Measurements from ENCODE around the gene NFATC3.

The NFATC3 gene

DNA sequence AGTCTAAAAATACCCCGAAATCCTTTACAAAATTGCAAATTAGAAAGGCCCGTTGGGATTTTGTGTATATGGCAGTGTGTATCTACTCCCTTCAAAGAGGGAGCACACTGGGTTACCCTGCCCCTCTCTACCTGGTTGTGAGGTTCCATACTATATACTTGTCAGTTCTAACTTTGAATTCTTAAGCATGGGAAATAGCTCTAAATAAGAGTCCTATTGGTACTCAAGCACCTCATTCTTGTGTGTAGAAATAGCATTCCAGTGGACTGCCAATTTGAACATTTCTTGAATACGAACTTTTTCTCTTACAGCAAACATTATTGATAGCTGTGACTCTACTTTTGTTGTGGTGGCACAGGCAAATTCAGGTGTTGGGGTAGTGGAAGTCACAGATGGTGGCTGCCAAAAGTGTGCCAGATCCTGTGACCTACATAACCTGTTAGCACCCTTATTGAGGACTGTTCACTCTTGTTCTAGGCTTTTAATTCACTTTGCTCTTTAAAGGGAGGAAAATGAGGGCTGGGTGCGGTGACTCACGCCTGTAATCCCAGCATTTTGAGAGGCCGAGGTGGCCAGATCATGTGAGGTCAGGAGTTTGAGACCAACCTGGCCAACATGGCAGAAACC is 134.7 kb downstream of the NFATC3 start:
- TF ChIP-seq, protein P1, sequence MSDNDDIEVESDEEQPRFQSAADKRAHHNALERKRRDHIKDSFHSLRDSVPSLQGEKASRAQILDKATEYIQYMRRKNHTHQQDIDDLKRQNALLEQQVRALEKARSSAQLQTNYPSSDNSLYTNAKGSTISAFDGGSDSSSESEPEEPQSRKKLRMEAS (IDR thresholded peaks at IDR 0.05): no peak
- TF ChIP-seq TAF1 (IDR thresholded peaks at IDR 0.05; ENCODE audit: low read depth) (no peak), EP300 (IDR thresholded peaks at IDR 0.05; ENCODE audit: borderline replicate concordance) (no peak), YY1 (IDR thresholded peaks at IDR 0.05; ENCODE audit: low read depth) (no peak), TEAD4 (IDR thresholded peaks at IDR 0.05) (no peak), NFIC (IDR thresholded peaks at IDR 0.05) (no peak), RAD21 (IDR thresholded peaks at IDR 0.05; ENCODE audit: low read depth) (no peak), CEBPB (IDR thresholded peaks at IDR 0.05) (no peak), FOXM1 (IDR thresholded peaks at IDR 0.05; ENCODE audit: borderline replicate concordance, low read depth) (no peak), EGR1 (IDR thresholded peaks at IDR 0.05) (no peak), ZBTB7A (IDR thresholded peaks at IDR 0.05; ENCODE audit: low read depth) (no peak), TCF12 (IDR thresholded peaks at IDR 0.05; ENCODE audit: low read depth) (no peak), CREB1 (IDR thresholded peaks at IDR 0.05; ENCODE audit: low read depth) (no peak)
- TF ChIP-seq, protein P2, sequence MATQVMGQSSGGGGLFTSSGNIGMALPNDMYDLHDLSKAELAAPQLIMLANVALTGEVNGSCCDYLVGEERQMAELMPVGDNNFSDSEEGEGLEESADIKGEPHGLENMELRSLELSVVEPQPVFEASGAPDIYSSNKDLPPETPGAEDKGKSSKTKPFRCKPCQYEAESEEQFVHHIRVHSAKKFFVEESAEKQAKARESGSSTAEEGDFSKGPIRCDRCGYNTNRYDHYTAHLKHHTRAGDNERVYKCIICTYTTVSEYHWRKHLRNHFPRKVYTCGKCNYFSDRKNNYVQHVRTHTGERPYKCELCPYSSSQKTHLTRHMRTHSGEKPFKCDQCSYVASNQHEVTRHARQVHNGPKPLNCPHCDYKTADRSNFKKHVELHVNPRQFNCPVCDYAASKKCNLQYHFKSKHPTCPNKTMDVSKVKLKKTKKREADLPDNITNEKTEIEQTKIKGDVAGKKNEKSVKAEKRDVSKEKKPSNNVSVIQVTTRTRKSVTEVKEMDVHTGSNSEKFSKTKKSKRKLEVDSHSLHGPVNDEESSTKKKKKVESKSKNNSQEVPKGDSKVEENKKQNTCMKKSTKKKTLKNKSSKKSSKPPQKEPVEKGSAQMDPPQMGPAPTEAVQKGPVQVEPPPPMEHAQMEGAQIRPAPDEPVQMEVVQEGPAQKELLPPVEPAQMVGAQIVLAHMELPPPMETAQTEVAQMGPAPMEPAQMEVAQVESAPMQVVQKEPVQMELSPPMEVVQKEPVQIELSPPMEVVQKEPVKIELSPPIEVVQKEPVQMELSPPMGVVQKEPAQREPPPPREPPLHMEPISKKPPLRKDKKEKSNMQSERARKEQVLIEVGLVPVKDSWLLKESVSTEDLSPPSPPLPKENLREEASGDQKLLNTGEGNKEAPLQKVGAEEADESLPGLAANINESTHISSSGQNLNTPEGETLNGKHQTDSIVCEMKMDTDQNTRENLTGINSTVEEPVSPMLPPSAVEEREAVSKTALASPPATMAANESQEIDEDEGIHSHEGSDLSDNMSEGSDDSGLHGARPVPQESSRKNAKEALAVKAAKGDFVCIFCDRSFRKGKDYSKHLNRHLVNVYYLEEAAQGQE (IDR thresholded peaks at IDR 0.05; ENCODE audit: low read depth): no peak
- TF ChIP-seq, protein P3, sequence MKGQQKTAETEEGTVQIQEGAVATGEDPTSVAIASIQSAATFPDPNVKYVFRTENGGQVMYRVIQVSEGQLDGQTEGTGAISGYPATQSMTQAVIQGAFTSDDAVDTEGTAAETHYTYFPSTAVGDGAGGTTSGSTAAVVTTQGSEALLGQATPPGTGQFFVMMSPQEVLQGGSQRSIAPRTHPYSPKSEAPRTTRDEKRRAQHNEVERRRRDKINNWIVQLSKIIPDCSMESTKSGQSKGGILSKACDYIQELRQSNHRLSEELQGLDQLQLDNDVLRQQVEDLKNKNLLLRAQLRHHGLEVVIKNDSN (IDR thresholded peaks at IDR 0.05): no peak

DNA sequence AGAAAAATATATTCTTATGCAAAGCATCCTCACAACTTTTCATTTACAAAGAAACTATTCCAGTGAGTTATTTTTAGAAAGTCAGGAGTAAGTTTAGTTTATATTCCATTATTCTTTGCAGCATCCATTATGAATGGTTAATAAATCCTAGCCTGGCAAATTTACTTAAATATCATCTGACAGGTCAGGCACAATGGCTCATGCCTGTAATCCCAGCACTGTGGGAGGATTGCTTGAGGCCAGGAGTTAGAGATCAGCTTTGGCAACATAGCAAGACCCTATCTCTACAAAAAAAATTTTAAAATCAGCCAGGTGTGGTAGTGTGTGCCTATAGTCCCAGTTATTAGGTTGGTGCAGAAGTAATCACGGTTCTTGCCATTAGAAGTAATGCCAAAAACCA is 137.9 kb downstream of the NFATC3 start:
- TF ChIP-seq CREB1 (IDR thresholded peaks at IDR 0.05; ENCODE audit: low read depth): no peak
- TF ChIP-seq TAF1 (IDR thresholded peaks at IDR 0.05; ENCODE audit: low read depth): no peak
- TF ChIP-seq YY1 (IDR thresholded peaks at IDR 0.05; ENCODE audit: low read depth): no peak
- TF ChIP-seq EGR1 (IDR thresholded peaks at IDR 0.05): no peak
- no peak for TF ChIP-seq RAD21 (IDR thresholded peaks at IDR 0.05; ENCODE audit: low read depth)
- TF ChIP-seq, protein P3 (IDR thresholded peaks at IDR 0.05): no peak
- TF ChIP-seq TCF12 (IDR thresholded peaks at IDR 0.05; ENCODE audit: low read depth): no peak
- TF ChIP-seq ZBTB7A (IDR thresholded peaks at IDR 0.05; ENCODE audit: low read depth): no peak
- TF ChIP-seq, protein P2 (IDR thresholded peaks at IDR 0.05; ENCODE audit: low read depth): no peak
- TF ChIP-seq CEBPB (IDR thresholded peaks at IDR 0.05): no peak
- TF ChIP-seq NFIC (IDR thresholded peaks at IDR 0.05): no peak
- TF ChIP-seq FOXM1 (IDR thresholded peaks at IDR 0.05; ENCODE audit: borderline replicate concordance, low read depth): no peak
- no peak for TF ChIP-seq TEAD4 (IDR thresholded peaks at IDR 0.05)
- no peak for TF ChIP-seq EP300 (IDR thresholded peaks at IDR 0.05; ENCODE audit: borderline replicate concordance)

DNA sequence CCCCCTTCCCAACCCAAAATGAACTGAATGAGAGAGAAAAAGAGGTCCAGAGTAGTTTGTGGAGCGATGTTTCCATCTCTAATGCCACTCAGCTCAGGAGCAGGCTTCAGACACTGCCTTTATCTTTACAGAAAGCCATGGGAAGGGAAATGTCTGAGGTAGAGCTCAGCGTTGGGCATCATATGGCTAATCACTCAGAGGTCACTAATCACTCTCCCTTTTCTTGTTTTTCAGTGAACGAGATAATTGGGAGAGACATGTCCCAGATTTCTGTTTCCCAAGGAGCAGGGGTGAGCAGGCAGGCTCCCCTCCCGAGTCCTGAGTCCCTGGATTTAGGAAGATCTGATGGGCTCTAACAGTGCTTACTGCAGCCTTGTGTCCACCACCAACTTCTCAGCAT is 140.9 kb downstream of the NFATC3 start:
- TF ChIP-seq, protein P1 (IDR thresholded peaks at IDR 0.05): no peak
- no peak for TF ChIP-seq NFIC (IDR thresholded peaks at IDR 0.05)

DNA sequence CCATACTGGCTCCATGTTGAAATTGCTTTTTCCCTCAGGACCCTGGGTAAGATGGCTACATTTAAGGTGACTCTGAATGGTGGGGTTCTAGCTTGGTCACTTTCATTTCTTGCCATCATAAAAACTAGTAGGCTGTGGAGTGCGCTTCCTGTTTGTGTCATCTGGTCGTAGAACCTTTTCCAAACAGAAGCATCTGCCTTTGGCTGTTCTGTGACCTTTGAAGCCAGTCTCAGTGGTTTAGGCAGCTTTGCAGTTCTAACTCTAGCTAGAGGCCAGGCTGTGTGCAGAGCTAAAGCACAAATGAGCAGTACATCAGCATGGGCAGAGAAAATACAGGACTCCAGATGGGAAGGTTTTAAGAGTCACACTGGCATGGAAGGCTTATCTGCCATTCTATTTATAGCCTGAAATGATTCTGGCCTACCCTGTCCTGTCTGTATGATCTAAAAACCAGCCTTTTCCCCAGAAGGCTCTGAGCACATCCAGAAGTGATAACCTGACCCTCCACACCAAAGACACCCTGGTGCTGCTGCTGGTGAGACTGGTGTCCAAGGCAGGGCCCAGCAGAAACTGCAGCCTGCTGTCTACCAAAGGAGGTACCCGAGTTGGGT is 142.1 kb downstream of the NFATC3 start:
- no peak for TF ChIP-seq CREB1 (IDR thresholded peaks at IDR 0.05; ENCODE audit: low read depth)
- TF ChIP-seq, protein P1 (IDR thresholded peaks at IDR 0.05): no peak
- TF ChIP-seq ZBTB7A (IDR thresholded peaks at IDR 0.05; ENCODE audit: low read depth): no peak
- TF ChIP-seq TAF1 (IDR thresholded peaks at IDR 0.05; ENCODE audit: low read depth): no peak
- TF ChIP-seq YY1 (IDR thresholded peaks at IDR 0.05; ENCODE audit: low read depth): no peak
- TF ChIP-seq, protein P2 (IDR thresholded peaks at IDR 0.05; ENCODE audit: low read depth): no peak
- TF ChIP-seq TCF12 (IDR thresholded peaks at IDR 0.05; ENCODE audit: low read depth): no peak
- TF ChIP-seq FOXM1 (IDR thresholded peaks at IDR 0.05; ENCODE audit: borderline replicate concordance, low read depth): no peak
- TF ChIP-seq EGR1 (IDR thresholded peaks at IDR 0.05): no peak
- TF ChIP-seq EP300 (IDR thresholded peaks at IDR 0.05; ENCODE audit: borderline replicate concordance): no peak
- no peak for TF ChIP-seq RAD21 (IDR thresholded peaks at IDR 0.05; ENCODE audit: low read depth)
- TF ChIP-seq, protein P3 (IDR thresholded peaks at IDR 0.05): no peak
- TF ChIP-seq TEAD4 (IDR thresholded peaks at IDR 0.05): no peak
